Measurements from ENCODE around the gene PEX7. TPM values are rescaled to one million over a fixed set of nuclear protein-coding genes. Genes with fewer than 3 reads are reported as not detected.

Gene PEX7
- polyA plus RNA-seq, 2 donors = 2.0 to 7.0 TPM

GRCh38 chr6:136782021-136782770, 40.2 kb upstream of the PEX7 start:
- peak overlapping the region; percentile 56 to 57 for H3K27ac ChIP-seq (ENCODE audit: low read depth in 2 of 2, low read length in 1 of 2)
- H3K36me3 ChIP-seq (ENCODE audit: control insufficient read depth in 2 of 2, insufficient read depth in 2 of 2, low read length in 1 of 2) = peaks cover 0 to 3% of the 10 kb centered on the region in 2 donors
- H3K4me1 ChIP-seq (ENCODE audit: control insufficient read depth in 2 of 2, insufficient read depth in 2 of 2, low read length in 1 of 2) = peaks cover 5 to 17% of the 10 kb centered on the region in 2 donors
- H3K27me3 ChIP-seq (ENCODE audit: control insufficient read depth in 1 of 2, insufficient read depth in 2 of 2, low read length in 2 of 2) = no peaks in the 10 kb centered on the region
- H3K4me3 ChIP-seq (ENCODE audit: low read depth in 1 of 2, low read length in 2 of 2) = no peak overlapping the region
- 37 to 59% methylated on average over 1 of the region's 1 CpG for WGBS, 2 donors
- H3K9me3 ChIP-seq (ENCODE audit: control insufficient read depth in 2 of 2, insufficient read depth in 1 of 2, low read depth in 1 of 2, low read length in 1 of 2) = no peaks in the 10 kb centered on the region

- H3K9me3 ChIP-seq (ENCODE audit: control insufficient read depth in 2 of 2, insufficient read depth in 1 of 2, low read depth in 1 of 2, low read length in 1 of 2) = no peaks in the 10 kb centered on the region
- H3K4me3 ChIP-seq (ENCODE audit: low read depth in 1 of 2, low read length in 2 of 2) = no peak overlapping the region
- H3K27ac ChIP-seq (ENCODE audit: low read depth in 2 of 2, low read length in 1 of 2) = peak overlapping the region; percentile 32 to 64
- peaks cover 0 to 3% of the 10 kb centered on the region in 2 donors for H3K36me3 ChIP-seq (ENCODE audit: control insufficient read depth in 2 of 2, insufficient read depth in 2 of 2, low read length in 1 of 2)
- no peaks in the 10 kb centered on the region for H3K27me3 ChIP-seq (ENCODE audit: control insufficient read depth in 1 of 2, insufficient read depth in 2 of 2, low read length in 2 of 2)
- 85 to 87% methylated on average over 6 of the region's 6 CpGs for WGBS, 2 donors
- peaks cover 5 to 17% of the 10 kb centered on the region in 2 donors for H3K4me1 ChIP-seq (ENCODE audit: control insufficient read depth in 2 of 2, insufficient read depth in 2 of 2, low read length in 1 of 2)
Observed at GRCh38 chr6:136783021-136783420, 39.4 kb upstream of the PEX7 start.

GRCh38 chr6:136783495-136784270, 38.7 kb upstream of the PEX7 start:
- Histone ChIP-seq H3K4me3 (ENCODE audit: low read depth in 1 of 2, low read length in 2 of 2) (peak overlapping the region in 1 of 2 donors; percentile 11), H3K27ac (ENCODE audit: low read depth in 2 of 2, low read length in 1 of 2) (peak overlapping the region; percentile 48 to 75), H3K36me3 (ENCODE audit: control insufficient read depth in 2 of 2, insufficient read depth in 2 of 2, low read length in 1 of 2) (peaks cover 0 to 3% of the 10 kb centered on the region in 2 donors), H3K4me1 (ENCODE audit: control insufficient read depth in 2 of 2, insufficient read depth in 2 of 2, low read length in 1 of 2) (peaks cover 5 to 17% of the 10 kb centered on the region in 2 donors), H3K9me3 (ENCODE audit: control insufficient read depth in 2 of 2, insufficient read depth in 1 of 2, low read depth in 1 of 2, low read length in 1 of 2) (no peaks in the 10 kb centered on the region), H3K27me3 (ENCODE audit: control insufficient read depth in 1 of 2, insufficient read depth in 2 of 2, low read length in 2 of 2) (no peaks in the 10 kb centered on the region)
- 69 to 80% methylated on average over 9 of the region's 9 CpGs for WGBS, 2 donors

GRCh38 chr6:136784271-136784664, 38.1 kb upstream of the PEX7 start:
- WGBS, 2 donors = 75 to 86% methylated on average over 8 of the region's 8 CpGs
- Histone ChIP-seq H3K27me3 (ENCODE audit: control insufficient read depth in 1 of 2, insufficient read depth in 2 of 2, low read length in 2 of 2) (no peaks in the 10 kb centered on the region), H3K27ac (ENCODE audit: low read depth in 2 of 2, low read length in 1 of 2) (peak overlapping the region; percentile 36 to 75), H3K36me3 (ENCODE audit: control insufficient read depth in 2 of 2, insufficient read depth in 2 of 2, low read length in 1 of 2) (peaks cover 0 to 3% of the 10 kb centered on the region in 2 donors), H3K4me1 (ENCODE audit: control insufficient read depth in 2 of 2, insufficient read depth in 2 of 2, low read length in 1 of 2) (peaks cover 5 to 17% of the 10 kb centered on the region in 2 donors), H3K9me3 (ENCODE audit: control insufficient read depth in 2 of 2, insufficient read depth in 1 of 2, low read depth in 1 of 2, low read length in 1 of 2) (no peaks in the 10 kb centered on the region), H3K4me3 (ENCODE audit: low read depth in 1 of 2, low read length in 2 of 2) (peak overlapping the region in 1 of 2 donors; percentile 11)

GRCh38 chr6:136784910-136785746, 37.3 kb upstream of the PEX7 start:
- WGBS, 2 donors = 63 to 71% methylated on average over 10 of the region's 10 CpGs
- no peaks in the 10 kb centered on the region for H3K9me3 ChIP-seq (ENCODE audit: control insufficient read depth in 2 of 2, insufficient read depth in 1 of 2, low read depth in 1 of 2, low read length in 1 of 2)
- no peaks in the 10 kb centered on the region for H3K27me3 ChIP-seq (ENCODE audit: control insufficient read depth in 1 of 2, insufficient read depth in 2 of 2, low read length in 2 of 2)
- peak overlapping the region in 1 of 2 donors; percentile 11 for H3K4me3 ChIP-seq (ENCODE audit: low read depth in 1 of 2, low read length in 2 of 2)
- peaks cover 0 to 3% of the 10 kb centered on the region in 2 donors for H3K36me3 ChIP-seq (ENCODE audit: control insufficient read depth in 2 of 2, insufficient read depth in 2 of 2, low read length in 1 of 2)
- peak overlapping the region; percentile 16 to 66 for H3K27ac ChIP-seq (ENCODE audit: low read depth in 2 of 2, low read length in 1 of 2)
- H3K4me1 ChIP-seq (ENCODE audit: control insufficient read depth in 2 of 2, insufficient read depth in 2 of 2, low read length in 1 of 2) = peaks cover 5 to 14% of the 10 kb centered on the region in 2 donors

- Histone ChIP-seq H3K27me3 (ENCODE audit: control insufficient read depth in 1 of 2, insufficient read depth in 2 of 2, low read length in 2 of 2) (no peaks in the 10 kb centered on the region), H3K36me3 (ENCODE audit: control insufficient read depth in 2 of 2, insufficient read depth in 2 of 2, low read length in 1 of 2) (peaks cover 0 to 3% of the 10 kb centered on the region in 2 donors), H3K4me1 (ENCODE audit: control insufficient read depth in 2 of 2, insufficient read depth in 2 of 2, low read length in 1 of 2) (peaks cover 5 to 12% of the 10 kb centered on the region in 2 donors), H3K27ac (ENCODE audit: low read depth in 2 of 2, low read length in 1 of 2) (no peak overlapping the region), H3K4me3 (ENCODE audit: low read depth in 1 of 2, low read length in 2 of 2) (no peak overlapping the region), H3K9me3 (ENCODE audit: control insufficient read depth in 2 of 2, insufficient read depth in 1 of 2, low read depth in 1 of 2, low read length in 1 of 2) (no peaks in the 10 kb centered on the region)
- WGBS, 2 donors = 88 to 91% methylated on average over 6 of the region's 6 CpGs
Observed at GRCh38 chr6:136786658-136787057, 35.7 kb upstream of the PEX7 start.

GRCh38 chr6:136787726-136788068, 34.7 kb upstream of the PEX7 start:
- peak overlapping the region; percentile 6 to 15 for H3K27ac ChIP-seq (ENCODE audit: low read depth in 2 of 2, low read length in 1 of 2)
- H3K4me1 ChIP-seq (ENCODE audit: control insufficient read depth in 2 of 2, insufficient read depth in 2 of 2, low read length in 1 of 2) = peaks cover 5 to 12% of the 10 kb centered on the region in 2 donors
- no peaks in the 10 kb centered on the region for H3K27me3 ChIP-seq (ENCODE audit: control insufficient read depth in 1 of 2, insufficient read depth in 2 of 2, low read length in 2 of 2)
- peak overlapping the region in 1 of 2 donors; percentile 20 for H3K4me3 ChIP-seq (ENCODE audit: low read depth in 1 of 2, low read length in 2 of 2)
- no peaks in the 10 kb centered on the region for H3K9me3 ChIP-seq (ENCODE audit: control insufficient read depth in 2 of 2, insufficient read depth in 1 of 2, low read depth in 1 of 2, low read length in 1 of 2)
- 70 to 73% methylated on average over 4 of the region's 4 CpGs for WGBS, 2 donors
- peaks cover 0 to 3% of the 10 kb centered on the region in 2 donors for H3K36me3 ChIP-seq (ENCODE audit: control insufficient read depth in 2 of 2, insufficient read depth in 2 of 2, low read length in 1 of 2)

- H3K27ac ChIP-seq (ENCODE audit: low read depth in 2 of 2, low read length in 1 of 2) = peak overlapping the region in 1 of 2 donors; percentile 15
- H3K4me3 ChIP-seq (ENCODE audit: low read depth in 1 of 2, low read length in 2 of 2) = no peak overlapping the region
- no peaks in the 10 kb centered on the region for H3K27me3 ChIP-seq (ENCODE audit: control insufficient read depth in 1 of 2, insufficient read depth in 2 of 2, low read length in 2 of 2)
- peaks cover 0 to 3% of the 10 kb centered on the region in 2 donors for H3K36me3 ChIP-seq (ENCODE audit: control insufficient read depth in 2 of 2, insufficient read depth in 2 of 2, low read length in 1 of 2)
- H3K9me3 ChIP-seq (ENCODE audit: control insufficient read depth in 2 of 2, insufficient read depth in 1 of 2, low read depth in 1 of 2, low read length in 1 of 2) = no peaks in the 10 kb centered on the region
- WGBS, 2 donors = 66 to 73% methylated on average over 7 of the region's 7 CpGs
- H3K4me1 ChIP-seq (ENCODE audit: control insufficient read depth in 2 of 2, insufficient read depth in 2 of 2, low read length in 1 of 2) = peaks cover 4 to 12% of the 10 kb centered on the region in 2 donors
Observed at GRCh38 chr6:136788069-136788902, 34.1 kb upstream of the PEX7 start.

All from esophagus (tissue), 2 donors.